ENCODE results near the gene FYCO1. TPM values are rescaled to one million over a fixed set of nuclear protein-coding genes. Genes with fewer than 3 reads are reported as not detected.

The FYCO1 gene
- total RNA-seq, 2 experiments from 2014 or later: 9.4 to 15.2 TPM

- intact Hi-C loops (cut with micrococcal nuclease; ENCODE audit: unreplicated experiment): no loop called here
- POLR2A ChIA-PET: interaction anchor here (0.8 kb wide), 1 partner anchor 67 kb away, joined by 3 read pairs; no protein-coding TSS in a partner anchor
These were observed 8.0 kb downstream of the FYCO1 start for GRCh38 chr3:45987368-45988291.

GRCh38 chr3:45986303-45986982 lies 9.2 kb downstream of the FYCO1 start:
- Histone ChIP-seq H3K27ac (ENCODE audit: low read depth, low read length, poor library complexity, severe bottlenecking) (no peak overlapping the region), H4K20me1 (ENCODE audit: insufficient read depth, low read length) (no peaks in the 10 kb centered on the region; the same call in 1 of the 2 replicates), H2AFZ (ENCODE audit: low read length) (no peak overlapping the region), H3K9me2 (ENCODE audit: insufficient read depth, low read length) (no peaks in the 10 kb centered on the region), H3K4me1 (ENCODE audit: insufficient read depth, low read length, poor library complexity, severe bottlenecking) (no peaks in the 10 kb centered on the region), H3K9me3 (ENCODE audit: low read length) (no peaks in the 10 kb centered on the region), H3K36me3 (ENCODE audit: insufficient read depth, low read length) (peaks cover 34% of the 10 kb centered on the region), H3K4me2 (ENCODE audit: low read length) (no peak overlapping the region), H3K79me2 (ENCODE audit: insufficient read depth, low read depth, low read length) (no peaks in the 10 kb centered on the region), H3K4me3 (ENCODE audit: low read depth, low read length, poor library complexity, severe bottlenecking) (no peak overlapping the region)
- intact Hi-C loops (cut with micrococcal nuclease; ENCODE audit: unreplicated experiment): no loop called here
- no peak for TF ChIP-seq EZH2phosphoT487 (IDR thresholded peaks at IDR 0.05; ENCODE audit: borderline replicate concordance, low read depth, low read length)
- TF ChIP-seq CTCF (conservative IDR thresholded peaks at IDR 0.05; ENCODE audit: low read length): no peak
- POLR2A ChIA-PET: interaction anchor here (0.6 kb wide), 1 partner anchor 14 kb away, joined by 4 read pairs; no protein-coding TSS in a partner anchor
- BruUV-seq (replicated peaks): no TSS peak
- CTCF ChIA-PET (ENCODE audit: unreplicated experiment): no interaction called here
- DNase-seq (ENCODE audit: low spot score): no peak

More at GRCh38 chr3:45987368-45988291, 8.0 kb downstream of the FYCO1 start:
- no peak overlapping the region for H3K4me3 ChIP-seq (ENCODE audit: low read depth, low read length, poor library complexity, severe bottlenecking)
- no peaks in the 10 kb centered on the region; the same call in 1 of the 2 replicates for H4K20me1 ChIP-seq (ENCODE audit: insufficient read depth, low read length)
- no TSS peak for BruUV-seq (replicated peaks)
- H3K36me3 ChIP-seq (ENCODE audit: insufficient read depth, low read length): peaks cover 23% of the 10 kb centered on the region
- no peaks in the 10 kb centered on the region for H3K9me2 ChIP-seq (ENCODE audit: insufficient read depth, low read length)
- no peak for DNase-seq (ENCODE audit: low spot score)
- no peaks in the 10 kb centered on the region for H3K9me3 ChIP-seq (ENCODE audit: low read length)
- H2AFZ ChIP-seq (ENCODE audit: low read length): no peak overlapping the region
- CTCF ChIA-PET (ENCODE audit: unreplicated experiment): interaction anchor here (0.8 kb wide), 1 partner anchor 95 kb away, joined by 3 read pairs; no protein-coding TSS in a partner anchor
- H3K4me1 ChIP-seq (ENCODE audit: insufficient read depth, low read length, poor library complexity, severe bottlenecking): peaks cover 7% of the 10 kb centered on the region
- no peak overlapping the region for H3K4me2 ChIP-seq (ENCODE audit: low read length)
- no peak for TF ChIP-seq EZH2phosphoT487 (IDR thresholded peaks at IDR 0.05; ENCODE audit: borderline replicate concordance, low read depth, low read length)
- TF ChIP-seq CTCF (conservative IDR thresholded peaks at IDR 0.05; ENCODE audit: low read length): no peak
- peaks cover under 1% of the 10 kb centered on the region; the same call in 1 of the 2 replicates for H3K79me2 ChIP-seq (ENCODE audit: insufficient read depth, low read depth, low read length)
- no peak overlapping the region for H3K27ac ChIP-seq (ENCODE audit: low read depth, low read length, poor library complexity, severe bottlenecking)

All from OCI-LY7 (cell line).